Naive thymus-derived CD4-positive, alpha-beta T cell (primary cell): ENCODE results near the gene CTNNAL1. TPM values are rescaled to one million over a fixed set of nuclear protein-coding genes. Genes with fewer than 3 reads are reported as not detected.

ENCODE experiments used
- ATAC-seq: fragments of 150-1000 bp; cut with Tn5 transposase; 2 replicates; pipeline ENCODE4 v1.10.0; 2021; ENCODE audit warnings: mild to moderate bottlenecking, moderate library complexity
- CTCF ChIA-PET: fragments of 350-600 bp; sonication (Branson Sonifier 250); formaldehyde crosslinking; loops from one replicate; lab custom pipeline; 2021; ENCODE audit warnings: antibody characterized with exemption; lab: Charles Lee
- POLR2A ChIA-PET: fragments of 350-600 bp; sonication (Branson Sonifier 250); formaldehyde crosslinking; loops from one replicate; lab custom pipeline; 2021; ENCODE audit warnings: antibody characterized with exemption, inconsistent platforms; lab: Charles Lee
- DNase-seq, 9 donors: peaks; one replicate each; pipeline versions ENCODE4 v3.0.0 to v3.0.0-alpha.2; 2020 to 2022; ENCODE audit warnings: mixed read lengths in 1 of 9
- H3K27ac ChIP-seq: one replicate; pipeline ENCODE4 v1.7.0; 2013; ENCODE audit warnings: mild to moderate bottlenecking, low read depth, low read length, moderate library complexity
- H3K27me3 ChIP-seq, 2 donors: one replicate each; pipeline ENCODE4 v1.7.0; 2013; ENCODE audit warnings: low read length in 2 of 2, mild to moderate bottlenecking in 2 of 2, moderate library complexity in 2 of 2; ENCODE audit not compliant: control insufficient read depth in 2 of 2, insufficient read depth in 2 of 2
- H3K36me3 ChIP-seq, 3 experiments: 1 replicate in 2 of 3; 2 replicates in 1 of 3; pipeline ENCODE4 v1.7.0; 2013; ENCODE audit warnings: low read length in 3 of 3, mild to moderate bottlenecking in 3 of 3, moderate library complexity in 1 of 3; ENCODE audit not compliant: insufficient read depth in 3 of 3, control insufficient read depth in 2 of 3
- H3K4me1 ChIP-seq, 2 donors: one replicate each; pipeline ENCODE4 v1.7.0; 2013; ENCODE audit warnings: low read length in 2 of 2, mild to moderate bottlenecking in 2 of 2, moderate library complexity in 1 of 2; ENCODE audit not compliant: control insufficient read depth in 2 of 2, insufficient read depth in 2 of 2
- H3K4me3 ChIP-seq: 2 replicates; pipeline ENCODE4 v1.7.0; 2013; ENCODE audit warnings: mild to moderate bottlenecking, low read length
- H3K9me3 ChIP-seq, 3 experiments: 1 replicate in 2 of 3; 2 replicates in 1 of 3; pipeline ENCODE4 v1.7.0; 2013; ENCODE audit warnings: low read length in 3 of 3; ENCODE audit not compliant: control insufficient read depth in 2 of 3
- H3K27ac Mint-ChIP-seq, 9 donors: one replicate each; pipeline ENCODE4 v1.8.0; 2020 to 2022; ENCODE audit warnings: mixed read lengths in 9 of 9, mild to moderate bottlenecking in 8 of 9, moderate library complexity in 5 of 9, inconsistent platforms in 2 of 9
- H3K27me3 Mint-ChIP-seq, 5 donors: one replicate each; pipeline ENCODE4 v1.8.0; 2021 to 2022; ENCODE audit warnings: mixed read lengths in 5 of 5, mild to moderate bottlenecking in 1 of 5
- H3K36me3 Mint-ChIP-seq, 5 donors: one replicate each; pipeline ENCODE4 v1.8.0; 2020 to 2022; ENCODE audit warnings: mixed read lengths in 5 of 5, mild to moderate bottlenecking in 3 of 5, inconsistent platforms in 1 of 5
- H3K4me1 Mint-ChIP-seq, 7 donors: one replicate each; pipeline ENCODE4 v1.8.0; 2020 to 2022; ENCODE audit warnings: mixed read lengths in 7 of 7, mild to moderate bottlenecking in 3 of 7, inconsistent platforms in 1 of 7
- H3K4me3 Mint-ChIP-seq, 10 donors: one replicate each; pipeline ENCODE4 v1.8.0; 2020 to 2022; ENCODE audit warnings: mild to moderate bottlenecking in 10 of 10, mixed read lengths in 10 of 10, moderate library complexity in 6 of 10, inconsistent platforms in 2 of 10
- H3K9me3 Mint-ChIP-seq, 11 donors: one replicate each; pipeline ENCODE4 v1.8.0; 2020 to 2022; ENCODE audit warnings: mixed read lengths in 11 of 11, mild to moderate bottlenecking in 4 of 11, inconsistent platforms in 1 of 11, moderate library complexity in 1 of 11
- intact Hi-C, 2 donors: fragments of 100-400 bp; cut with micrococcal nuclease; formaldehyde crosslinking; loops; one replicate each; pipeline ENCODE4 v1.15.1; 2023
- polyA plus RNA-seq, 2 donors: library from polyadenylated mRNA; unstranded; fragments of 300-500 nt; fragmentation: Illumina TruSeq; gene quantifications; one replicate each; pipeline ENCODE4 v1.2.3, GENCODE V29; 2021
- total RNA-seq, 6 experiments: library from RNA in 5 of 6; stranded (reverse) in 5 of 6; gene quantifications; 1 replicate in 5 of 6; 2 replicates in 1 of 6; pipeline ENCODE4 v1.2.3 and lab custom pipeline; 2021 to 2026

Gene CTNNAL1
- total and polyA plus RNA-seq, 7 experiments from 2014 or later = 0.77 to 9.9 (median 1.1) TPM

DNA sequence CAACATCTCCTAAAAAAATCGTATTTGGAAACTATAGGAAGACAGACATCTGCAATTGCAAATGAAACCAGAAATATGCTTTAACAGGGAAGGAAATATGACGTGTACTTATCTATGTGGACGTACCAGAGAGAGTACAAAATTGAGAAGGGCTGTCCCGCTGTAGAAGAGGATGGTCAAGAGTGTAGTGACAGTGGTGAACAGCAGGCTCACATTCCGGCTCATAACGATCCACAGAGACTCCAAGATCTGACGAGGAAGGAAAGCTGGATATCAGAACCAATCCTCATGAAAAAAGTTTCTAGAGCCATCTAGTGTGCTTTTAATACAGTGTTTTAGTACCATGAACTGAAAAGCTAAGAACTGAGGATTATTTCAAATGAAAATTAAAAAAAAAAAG, 37.1 kb upstream of the CTNNAL1 start:
- H3K9me3 Mint-ChIP-seq = no peaks in the 10 kb centered on the region
- ATAC-seq (no peak), DNase-seq (no peak)
- H3K27ac ChIP-seq = no peak overlapping the region
- H3K4me3 Mint-ChIP-seq = no peak overlapping the region
- no peaks in the 10 kb centered on the region for H3K9me3 ChIP-seq
- intact Hi-C loops = no loop called here
- peaks cover 0 to 6% (median 4%) of the 10 kb centered on the region in 7 donors for H3K4me1 Mint-ChIP-seq
- ChIA-PET CTCF (no interaction called here), POLR2A (no interaction called here)
- peak overlapping the region in 1 of 9 donors; percentile 62 for H3K27ac Mint-ChIP-seq
- peaks cover 12 to 73% (median 35%) of the 10 kb centered on the region in 3 experiments for H3K36me3 ChIP-seq
- no peaks in the 10 kb centered on the region for H3K27me3 ChIP-seq
- no peaks in the 10 kb centered on the region for H3K27me3 Mint-ChIP-seq
- H3K4me3 ChIP-seq = no peak overlapping the region
- H3K36me3 Mint-ChIP-seq = peaks cover 22 to 75% (median 59%) of the 10 kb centered on the region in 5 donors
- H3K4me1 ChIP-seq = no peaks in the 10 kb centered on the region

DNA sequence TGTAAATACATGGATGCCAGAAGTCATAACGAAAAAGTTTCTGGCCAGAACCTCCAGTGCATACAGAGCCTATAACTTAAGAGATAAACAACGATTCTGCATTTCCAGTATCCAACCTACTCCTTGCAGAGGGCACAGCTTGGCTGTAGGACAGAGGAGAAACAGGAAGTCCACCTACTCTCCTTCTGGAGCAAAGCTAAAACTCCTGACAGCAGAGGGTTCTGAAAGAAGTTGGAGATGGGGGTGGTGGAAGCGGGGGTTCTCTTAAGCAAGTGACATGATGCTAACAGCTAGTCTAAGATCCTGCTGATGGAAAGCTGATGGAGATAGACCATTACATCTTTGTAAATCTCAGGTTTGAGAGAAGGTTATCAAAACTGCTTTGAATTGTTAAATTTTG, 35.5 kb upstream of the CTNNAL1 start:
- no peaks in the 10 kb centered on the region for H3K27me3 ChIP-seq
- no peak overlapping the region for H3K27ac ChIP-seq
- peaks cover 0 to 6% (median 4%) of the 10 kb centered on the region in 7 donors for H3K4me1 Mint-ChIP-seq
- no peak for DNase-seq
- H3K9me3 ChIP-seq = no peaks in the 10 kb centered on the region
- intact Hi-C loops = no loop called here
- no peak for ATAC-seq
- no peak overlapping the region for H3K4me3 ChIP-seq
- POLR2A ChIA-PET = interaction anchor here (1.1 kb wide), 1 partner anchor 39 kb away, joined by 3 read pairs; no protein-coding TSS in a partner anchor
- peaks cover 0 to 3% (median 0%) of the 10 kb centered on the region in 11 donors for H3K9me3 Mint-ChIP-seq
- H3K27ac Mint-ChIP-seq = peak overlapping the region in 2 of 9 donors; percentile 2 to 7
- peaks cover 28 to 76% (median 61%) of the 10 kb centered on the region in 5 donors for H3K36me3 Mint-ChIP-seq
- H3K4me3 Mint-ChIP-seq = no peak overlapping the region
- CTCF ChIA-PET = interaction anchor here (1.2 kb wide), 1 partner anchor 11 kb away, joined by 4 read pairs; no protein-coding TSS in a partner anchor
- H3K27me3 Mint-ChIP-seq = no peaks in the 10 kb centered on the region
- peaks cover 15 to 78% (median 34%) of the 10 kb centered on the region in 3 experiments for H3K36me3 ChIP-seq
- H3K4me1 ChIP-seq = no peaks in the 10 kb centered on the region

DNA sequence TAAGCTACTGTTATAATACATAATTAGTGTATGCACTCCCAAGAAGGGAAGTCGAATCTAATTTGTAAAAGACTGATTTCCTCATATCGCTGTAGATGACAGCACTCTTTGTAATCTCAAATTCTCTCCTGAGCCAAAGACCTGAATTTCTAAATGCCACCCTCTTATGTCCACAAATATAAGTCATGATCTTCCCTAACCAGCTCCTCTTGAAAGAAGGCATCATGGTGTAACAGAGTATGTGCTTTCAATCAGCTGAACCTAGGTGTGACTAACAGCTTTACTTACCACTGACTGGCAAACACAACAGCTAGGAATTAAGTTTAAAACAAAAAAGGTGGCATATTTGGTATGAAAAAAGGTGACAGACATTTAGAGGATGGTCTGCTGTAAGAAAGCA, 34.0 kb upstream of the CTNNAL1 start:
- ATAC-seq (no peak), DNase-seq (no peak)
- H3K36me3 Mint-ChIP-seq = peaks cover 28 to 78% (median 69%) of the 10 kb centered on the region in 5 donors
- Histone ChIP-seq H3K9me3 (no peaks in the 10 kb centered on the region), H3K4me3 (no peak overlapping the region), H3K27ac (no peak overlapping the region), H3K27me3 (no peaks in the 10 kb centered on the region), H3K4me1 (no peaks in the 10 kb centered on the region), H3K36me3 (peaks cover 15 to 75% (median 34%) of the 10 kb centered on the region in 3 experiments)
- H3K27ac Mint-ChIP-seq = peak overlapping the region in 1 of 9 donors; percentile 33
- H3K4me3 Mint-ChIP-seq = no peak overlapping the region
- CTCF ChIA-PET = interaction anchor here (0.5 to 0.6 kb wide), 2 partner anchors 16 to 423 kb away, joined by 3 to 7 read pairs; no protein-coding TSS in a partner anchor
- peaks cover 0 to 8% (median 1%) of the 10 kb centered on the region in 11 donors for H3K9me3 Mint-ChIP-seq
- no peaks in the 10 kb centered on the region for H3K27me3 Mint-ChIP-seq
- H3K4me1 Mint-ChIP-seq = peaks cover 0 to 6% (median 4%) of the 10 kb centered on the region in 7 donors
- POLR2A ChIA-PET = no interaction called here
- intact Hi-C loops = no loop called here

DNA sequence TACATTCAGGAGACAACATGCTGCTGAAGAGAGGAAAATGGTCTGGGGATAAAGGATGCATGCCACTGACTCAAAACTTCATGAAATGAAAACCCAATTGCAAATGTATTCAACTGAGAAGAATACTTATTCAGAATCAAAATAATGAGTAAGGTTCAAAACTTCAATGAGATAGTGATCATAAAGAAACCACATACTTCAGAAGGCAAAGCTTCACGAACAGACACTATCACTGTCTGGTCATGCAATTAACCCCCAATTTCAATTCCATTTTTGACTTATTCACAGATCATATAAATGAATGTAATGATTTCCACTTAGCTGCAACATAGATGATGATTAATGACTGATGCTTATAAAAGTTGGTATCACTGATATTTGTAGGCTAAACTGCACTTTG, 33.0 kb upstream of the CTNNAL1 start:
- H3K36me3 ChIP-seq = peaks cover 15 to 71% (median 34%) of the 10 kb centered on the region in 3 experiments
- peaks cover 28 to 73% (median 64%) of the 10 kb centered on the region in 5 donors for H3K36me3 Mint-ChIP-seq

DNA sequence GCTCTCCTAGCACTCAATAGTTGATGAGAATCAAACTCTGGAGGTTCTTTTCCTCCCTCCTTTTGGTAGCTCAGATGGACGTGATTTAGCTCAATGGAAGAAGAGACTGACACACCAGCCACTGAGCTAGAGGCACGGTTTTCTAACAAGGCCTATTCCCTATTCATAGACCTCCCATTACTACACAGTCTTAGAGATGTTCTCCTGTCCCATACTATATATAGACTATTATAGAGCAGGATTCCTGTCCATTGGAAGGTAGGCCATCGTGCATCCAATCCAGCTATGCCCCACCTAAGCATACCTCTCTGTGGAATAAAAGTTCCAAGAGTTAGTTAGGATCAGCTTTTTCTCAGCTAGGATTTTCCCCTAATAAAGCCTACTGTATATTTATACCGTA, 30.3 kb upstream of the CTNNAL1 start:
- Mint-ChIP-seq H3K4me1 (peaks cover 0 to 8% (median 4%) of the 10 kb centered on the region in 7 donors), H3K9me3 (peaks cover 0 to 8% (median 1%) of the 10 kb centered on the region in 11 donors), H3K4me3 (no peak overlapping the region), H3K27ac (peak overlapping the region in 1 of 9 donors; percentile 49), H3K27me3 (no peaks in the 10 kb centered on the region), H3K36me3 (peaks cover 21 to 73% (median 67%) of the 10 kb centered on the region in 5 donors)
- intact Hi-C loops = no loop called here
- H3K9me3 ChIP-seq = no peaks in the 10 kb centered on the region
- no peaks in the 10 kb centered on the region for H3K27me3 ChIP-seq
- H3K4me1 ChIP-seq = no peaks in the 10 kb centered on the region
- H3K27ac ChIP-seq = no peak overlapping the region
- ChIA-PET POLR2A (interaction anchor here (0.8 kb wide), 1 partner anchor 55 kb away, joined by 3 read pairs; no protein-coding TSS in a partner anchor), CTCF (no interaction called here)
- H3K36me3 ChIP-seq = peaks cover 15 to 52% (median 22%) of the 10 kb centered on the region in 3 experiments
- no peak overlapping the region for H3K4me3 ChIP-seq
- ATAC-seq (no peak), DNase-seq (no peak)

More for the DNA sequence above, 33.0 kb upstream of the CTNNAL1 start:
- Mint-ChIP-seq H3K4me3 (no peak overlapping the region), H3K27me3 (no peaks in the 10 kb centered on the region), H3K9me3 (peaks cover 0 to 8% (median 1%) of the 10 kb centered on the region in 11 donors), H3K27ac (peak overlapping the region in 1 of 9 donors; percentile 51), H3K4me1 (peaks cover 0 to 6% (median 4%) of the 10 kb centered on the region in 7 donors)
- no peaks in the 10 kb centered on the region for H3K4me1 ChIP-seq
- no peak overlapping the region for H3K27ac ChIP-seq
- ChIA-PET POLR2A (interaction anchor here (0.7 kb wide), 1 partner anchor 25 kb away, joined by 3 read pairs; no protein-coding TSS in a partner anchor), CTCF (no interaction called here)
- H3K4me3 ChIP-seq = no peak overlapping the region
- H3K27me3 ChIP-seq = no peaks in the 10 kb centered on the region
- intact Hi-C loops = no loop called here
- DNase-seq (no peak), ATAC-seq (no peak)
- no peaks in the 10 kb centered on the region for H3K9me3 ChIP-seq

DNA sequence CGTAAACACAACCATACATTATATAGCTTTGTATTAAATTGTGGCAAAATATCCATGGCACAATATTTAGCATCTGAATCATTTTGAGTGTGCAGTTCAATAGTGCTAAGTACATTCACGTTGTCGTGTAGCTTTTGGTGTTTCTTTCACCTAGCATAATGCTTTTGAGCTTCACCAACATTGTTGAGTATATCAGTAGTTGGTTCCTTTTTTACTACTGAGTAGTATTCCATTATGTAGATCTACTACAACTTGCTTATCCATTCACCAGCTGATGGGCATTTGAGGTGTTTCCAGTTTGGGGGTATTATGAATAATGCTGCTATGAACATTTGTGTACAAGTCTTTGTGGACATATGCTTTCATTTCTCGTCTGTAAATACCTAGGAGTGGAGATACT, 27.3 kb upstream of the CTNNAL1 start:
- intact Hi-C loops = no loop called here
- no peak for DNase-seq
- H3K36me3 ChIP-seq = peaks cover 4 to 50% (median 4%) of the 10 kb centered on the region in 3 experiments
- peaks cover 20 to 73% (median 57%) of the 10 kb centered on the region in 5 donors for H3K36me3 Mint-ChIP-seq
- no peak overlapping the region for H3K27ac ChIP-seq
- H3K27me3 Mint-ChIP-seq = no peaks in the 10 kb centered on the region
- no peaks in the 10 kb centered on the region for H3K9me3 ChIP-seq
- ATAC-seq = no peak
- H3K27ac Mint-ChIP-seq = no peak overlapping the region
- POLR2A ChIA-PET = no interaction called here
- peaks cover 0 to 8% (median 1%) of the 10 kb centered on the region in 11 donors for H3K9me3 Mint-ChIP-seq
- H3K27me3 ChIP-seq = no peaks in the 10 kb centered on the region
- no peak overlapping the region for H3K4me3 Mint-ChIP-seq
- H3K4me1 ChIP-seq = no peaks in the 10 kb centered on the region
- H3K4me1 Mint-ChIP-seq = peaks cover 0 to 6% (median 0%) of the 10 kb centered on the region in 7 donors
- CTCF ChIA-PET = interaction anchor here (1.5 kb wide), 1 partner anchor 16 kb away, joined by 4 read pairs; no protein-coding TSS in a partner anchor
- H3K4me3 ChIP-seq = no peak overlapping the region
